Esophagus muscularis mucosa (tissue), 3 donors: ENCODE data around the gene FYB1.
"Not testable (repeated sequence)": the region's sequence is repeated elsewhere in the genome, so short reads cannot be mapped to it uniquely, and the experiment has no call there.

ENCODE experiments used
- CTCF ChIP-seq, 3 experiments: fragments of 200-600 bp in 2 of 3; fragments of 450-650 bp in 1 of 3; sonication (generic) in 2 of 3; IDR thresholded peaks; one replicate each; pipeline ENCODE4 v1.5.1; 2017 to 2019; ENCODE audit warnings: antibody characterized with exemption in 3 of 3, mild to moderate bottlenecking in 2 of 3, moderate library complexity in 1 of 3
- POLR2A ChIP-seq: fragments of 450-650 bp; IDR thresholded peaks from one replicate; pipeline ENCODE4 v1.6.1; 2017; ENCODE audit warnings: antibody characterized with exemption, moderate library complexity, mild to moderate bottlenecking, low read depth

GRCh38 chr5:39179561-39179960 is 39.8 kb downstream of the FYB1 start:
- TF ChIP-seq CTCF (IDR thresholded peaks at IDR 0.05); POLR2A: not testable (repeated sequence)
